NCI-H460 (cell line): Measurements from ENCODE around the gene NKPD1. TPM values are rescaled to one million over a fixed set of nuclear protein-coding genes. Genes with fewer than 3 reads are reported as not detected.

ENCODE experiments used
- DNase-seq: peaks from one replicate; pipeline ENCODE4 v3.0.0-alpha.2; 2016; ENCODE audit warnings: low read depth; ENCODE audit errors: extremely low read depth
- total RNA-seq: library from RNA; depleted of rRNA; stranded (reverse); fragments of >200 nt; shearing (Covaris generic); gene quantifications from 2 replicates; pipeline ENCODE4 v1.2.3, GENCODE V29; 2014

The NKPD1 gene
- total RNA-seq, 1 experiment from 2014 or later: 0.07 TPM

DNA sequence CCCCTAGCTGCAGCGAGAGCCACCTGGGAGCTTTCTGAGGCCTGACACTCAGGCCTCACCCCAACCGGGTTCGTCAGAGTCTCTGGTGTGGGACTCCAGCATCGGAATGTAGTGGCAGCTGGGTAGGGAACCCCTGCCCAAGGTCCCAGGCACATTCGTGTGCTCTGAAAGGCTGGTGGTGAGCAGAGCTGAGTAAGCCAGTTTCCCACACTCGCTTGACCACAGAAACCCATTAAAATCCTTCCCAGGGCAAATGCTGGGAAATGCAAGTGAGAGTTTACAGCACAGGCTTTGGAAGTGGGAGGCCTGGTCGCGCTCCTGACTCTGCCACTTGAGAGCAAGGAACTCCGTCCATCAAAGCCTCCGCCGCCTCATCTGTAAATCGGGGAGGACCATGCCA is 13.0 kb upstream of the NKPD1 start:
- no peak for DNase-seq

DNA sequence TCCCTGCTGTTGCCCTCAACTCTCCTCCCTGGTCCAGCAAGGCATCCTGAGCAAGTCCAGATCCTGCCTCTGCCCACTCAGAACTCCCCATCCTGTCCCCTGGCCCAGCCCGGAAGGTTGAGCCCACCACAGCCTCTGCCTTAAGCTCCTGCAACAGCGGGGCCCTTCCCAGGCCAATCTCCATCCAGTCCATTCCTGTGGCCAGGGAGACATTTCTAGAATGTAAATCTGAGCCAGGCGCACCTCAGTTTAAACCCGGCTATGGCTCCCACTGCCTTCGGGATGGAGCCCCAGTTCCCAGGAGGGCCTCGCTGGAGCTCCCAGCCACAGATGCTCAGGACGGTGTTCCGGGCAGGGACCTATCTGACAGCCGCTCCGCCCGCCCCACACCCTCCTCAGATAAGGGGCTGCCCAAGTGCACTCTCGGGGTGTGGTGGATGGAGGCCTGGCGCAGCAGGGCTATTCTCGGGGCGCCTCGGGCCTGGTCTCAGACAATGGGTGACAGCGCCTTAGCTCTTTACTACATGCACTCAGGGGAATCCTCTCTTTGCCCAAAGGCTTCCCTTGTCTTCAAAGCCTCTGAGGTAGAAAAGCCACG is 11.9 kb upstream of the NKPD1 start:
- no peak for DNase-seq

DNA sequence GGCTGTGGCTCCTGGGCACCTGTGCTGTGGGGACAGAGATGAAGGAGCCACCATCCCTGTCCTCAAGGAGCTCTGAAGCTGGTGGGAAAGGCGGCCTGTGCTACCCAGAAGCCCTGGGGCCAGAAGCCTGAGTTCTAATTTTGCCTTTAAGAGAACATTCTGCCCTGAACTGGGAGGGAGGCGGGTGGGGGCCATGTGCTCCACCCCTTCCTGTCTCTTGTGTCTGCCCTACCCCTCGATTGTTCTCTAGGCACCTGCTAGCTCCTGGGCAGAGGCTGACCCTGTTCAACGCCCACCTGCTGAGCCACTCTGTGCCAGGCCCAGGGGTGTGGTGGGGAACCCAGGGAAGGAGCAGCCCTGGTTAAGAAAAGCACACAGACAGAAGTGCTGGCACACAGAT is 11.4 kb upstream of the NKPD1 start:
- DNase-seq: no peak

DNA sequence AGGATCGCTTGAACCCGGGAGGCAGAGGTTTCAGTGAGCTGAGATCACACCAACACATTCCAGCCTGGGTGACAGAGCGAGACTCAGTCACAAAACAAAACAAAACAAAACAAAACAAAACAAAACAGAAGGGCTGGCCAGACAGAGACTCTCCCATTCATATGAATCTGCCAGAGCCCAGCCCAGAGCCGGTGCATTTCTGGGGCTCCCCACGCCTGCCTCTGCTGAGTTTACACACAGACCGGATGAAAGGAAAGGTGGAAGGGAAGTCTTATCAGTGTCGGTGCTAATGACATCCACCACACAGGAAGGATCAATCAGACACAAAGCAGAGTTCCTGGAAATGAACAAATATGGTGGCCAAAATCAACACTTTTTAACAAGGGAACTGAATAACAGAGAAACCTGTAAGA is 10.4 kb upstream of the NKPD1 start:
- DNase-seq: no peak

DNA sequence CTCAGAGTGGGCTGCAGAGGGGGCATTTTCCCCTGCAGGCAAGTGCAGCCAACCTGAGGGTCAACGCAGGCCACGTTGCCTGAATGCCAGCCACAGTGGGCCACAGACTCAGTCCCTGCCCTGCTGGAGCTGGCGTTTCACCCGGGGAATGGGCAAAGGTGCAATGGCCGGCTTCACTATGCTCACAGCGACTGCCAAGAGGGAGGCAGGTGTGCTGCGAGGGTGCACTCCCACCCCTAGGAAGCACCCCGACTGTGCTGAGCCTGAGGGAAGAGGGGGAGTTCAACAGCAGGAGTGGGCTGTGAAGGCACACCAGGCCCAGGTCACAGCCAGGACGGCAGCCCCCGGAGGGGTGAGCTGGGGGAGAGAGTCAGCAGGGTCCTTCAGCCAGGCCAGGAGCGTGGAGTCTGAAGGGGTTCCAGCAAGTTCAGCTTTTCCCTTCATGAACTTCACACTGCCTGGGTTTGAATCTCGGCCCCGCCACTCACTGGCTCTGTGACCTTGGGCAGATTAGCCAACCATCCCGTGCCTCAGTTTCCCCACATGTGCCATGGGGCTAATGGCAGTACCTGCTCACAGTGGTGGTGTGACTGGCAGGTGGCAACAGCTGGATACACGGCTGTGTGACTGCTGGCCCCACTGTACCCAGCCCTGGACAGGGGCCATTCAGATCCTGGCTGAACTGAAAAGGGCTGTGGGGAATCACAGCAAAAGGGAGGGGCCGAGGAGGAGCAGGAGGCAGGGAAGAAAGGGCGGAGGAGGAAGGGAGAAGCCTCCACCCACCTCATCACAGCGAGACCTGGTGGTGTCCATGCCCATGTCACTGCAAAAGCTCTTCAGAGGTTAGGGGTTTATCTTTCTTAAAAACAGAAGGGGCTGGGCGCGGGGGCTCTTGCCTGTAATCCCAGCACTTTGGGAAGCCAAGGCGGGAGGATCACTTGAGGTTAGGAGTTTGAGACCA is 9.6 kb upstream of the NKPD1 start:
- DNase-seq: no peak

DNA sequence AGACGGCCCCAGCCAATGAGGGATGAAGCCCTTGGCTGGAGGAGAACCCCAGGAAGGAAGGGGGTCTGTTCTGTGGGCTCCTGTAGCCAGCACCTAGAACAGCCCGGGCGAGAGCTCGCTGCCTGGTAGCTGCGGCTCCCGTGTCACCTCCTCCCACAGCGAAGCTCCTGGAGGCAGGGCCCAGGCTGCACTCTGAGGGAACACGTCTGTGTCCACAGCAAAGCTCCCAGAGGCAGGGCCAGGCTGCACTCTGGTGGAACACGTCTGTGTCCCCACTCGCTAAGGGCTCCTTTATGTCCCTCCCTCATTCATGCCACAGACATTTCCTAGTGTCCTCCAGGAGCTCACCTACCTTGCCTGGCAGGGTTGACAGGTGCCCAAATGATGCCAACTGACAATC is 8.8 kb upstream of the NKPD1 start:
- DNase-seq: no peak

DNA sequence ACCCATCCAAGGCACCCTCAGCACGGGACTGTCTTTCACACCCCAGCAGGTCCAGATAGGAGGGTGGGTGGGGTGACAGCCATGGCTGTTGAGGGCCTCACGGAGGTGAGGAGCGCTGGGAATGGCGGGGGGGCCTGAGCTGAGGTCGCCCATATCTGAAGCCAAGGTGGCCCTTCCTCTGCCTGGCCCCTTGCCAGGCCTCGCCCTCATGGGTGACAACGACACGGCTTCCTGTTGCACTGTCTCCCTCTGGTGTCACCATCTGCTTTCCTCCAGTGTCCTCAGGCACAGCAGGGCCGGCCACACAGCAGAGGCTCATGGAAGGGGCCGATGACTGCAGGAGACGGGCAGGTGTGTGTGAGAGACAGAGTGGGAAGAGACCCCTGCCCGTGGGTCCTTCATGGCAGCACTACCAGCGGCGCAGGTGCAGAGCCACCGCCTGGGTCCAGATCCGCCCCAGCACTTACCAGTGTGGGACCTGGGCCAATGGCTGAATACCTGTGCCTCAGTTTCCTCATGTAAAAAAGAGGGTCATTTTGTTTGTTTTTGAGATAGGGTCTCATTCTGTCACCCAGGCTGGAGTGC is 8.1 kb upstream of the NKPD1 start:
- no peak for DNase-seq

DNA sequence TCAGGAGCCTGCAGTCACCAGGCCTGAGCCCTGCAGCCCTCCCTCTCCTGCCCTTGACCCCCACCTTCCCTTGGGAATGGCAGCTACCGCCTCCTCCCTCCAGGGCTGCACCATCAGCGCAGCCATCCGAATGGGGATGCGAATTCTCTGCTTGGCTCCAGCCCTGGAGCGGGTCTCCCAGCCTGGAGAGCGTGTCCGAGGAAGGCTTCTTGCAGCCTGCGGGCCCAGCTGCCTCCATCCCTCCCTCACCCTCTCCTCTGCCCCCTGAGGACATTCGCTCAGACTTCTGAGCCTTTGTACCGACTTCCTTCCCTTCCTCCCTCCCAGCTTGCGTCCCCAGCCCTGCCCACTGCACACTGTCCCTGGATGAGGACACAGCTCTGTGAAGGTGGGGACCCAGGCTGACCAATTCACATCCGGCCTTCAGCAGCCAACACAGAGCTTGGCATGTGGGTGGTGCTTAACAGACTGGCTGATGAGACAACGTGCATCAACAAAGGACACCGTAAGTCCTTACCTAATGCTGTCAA is 6.0 kb upstream of the NKPD1 start:
- DNase-seq: no peak

DNA sequence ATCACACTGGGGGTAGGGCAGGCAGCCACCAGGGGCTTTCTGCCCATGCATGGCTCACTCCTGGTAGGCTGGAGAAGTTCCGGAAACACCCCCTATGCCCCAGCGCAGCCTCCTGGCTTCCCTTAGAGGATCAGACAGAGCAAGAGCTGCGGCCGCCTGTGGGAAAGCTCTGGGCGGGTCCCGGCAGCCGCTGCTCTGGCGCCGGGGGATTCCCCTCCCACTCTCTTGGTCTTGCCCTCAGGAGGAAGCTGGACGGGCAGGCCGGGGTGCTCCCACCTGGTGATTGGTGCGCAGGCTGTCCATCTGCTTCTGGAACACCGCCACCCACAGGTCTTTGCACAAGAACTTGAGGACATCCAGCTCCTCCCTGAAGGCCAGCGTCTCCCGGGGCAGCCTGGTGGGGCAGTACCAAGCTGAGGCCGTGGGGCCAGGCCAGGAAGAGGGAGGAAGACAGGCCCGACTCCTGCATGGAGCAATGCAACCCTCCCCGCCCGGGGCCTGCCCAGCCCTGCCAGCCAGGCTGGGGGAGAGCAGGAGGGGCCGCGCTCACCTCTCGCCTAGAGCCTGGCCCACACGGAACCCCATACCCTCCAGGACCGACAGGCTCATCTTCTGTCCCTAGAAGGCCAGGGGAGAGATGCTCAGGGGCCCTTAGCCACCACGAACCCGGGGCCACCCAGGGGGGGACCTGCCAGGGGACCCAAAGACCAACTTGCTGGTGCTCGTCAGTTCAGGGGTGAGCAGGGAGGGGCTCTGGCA is 4.0 kb upstream of the NKPD1 start:
- DNase-seq: no peak

DNA sequence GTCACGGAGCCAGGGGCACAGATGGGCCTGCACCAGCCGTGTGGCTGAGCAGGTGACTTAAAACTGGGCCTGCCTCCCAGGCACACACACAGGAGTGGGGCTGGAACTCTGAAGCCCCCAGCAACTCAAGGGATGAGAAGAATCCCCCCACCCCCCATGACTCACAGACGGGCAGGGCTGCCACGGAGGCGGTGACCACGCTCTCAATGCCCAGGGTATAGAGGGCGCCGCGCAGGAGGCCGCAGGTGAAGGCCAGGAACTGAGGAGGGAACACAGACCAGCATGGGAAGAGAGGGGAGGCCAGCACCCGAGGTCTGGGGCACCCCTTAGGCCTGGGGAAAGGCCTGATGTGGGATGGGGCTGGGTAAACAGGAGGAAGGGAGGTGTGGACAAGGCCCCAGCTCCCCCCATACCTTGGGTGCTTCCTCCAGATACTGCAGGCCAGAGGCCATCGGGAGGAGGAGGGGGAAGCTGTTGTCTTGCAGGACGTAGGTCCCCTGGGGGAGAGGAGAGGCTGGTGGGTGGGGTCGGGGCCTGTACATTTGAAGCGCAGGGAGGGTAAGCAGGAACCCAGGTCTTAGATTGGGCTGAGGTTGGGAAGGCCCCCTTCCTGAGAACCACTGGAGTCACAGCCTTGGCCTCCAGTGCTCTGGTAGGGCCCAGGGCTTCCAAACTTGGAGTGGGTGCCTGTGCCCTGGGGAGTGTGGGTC is 3.1 kb upstream of the NKPD1 start:
- DNase-seq: no peak

DNA sequence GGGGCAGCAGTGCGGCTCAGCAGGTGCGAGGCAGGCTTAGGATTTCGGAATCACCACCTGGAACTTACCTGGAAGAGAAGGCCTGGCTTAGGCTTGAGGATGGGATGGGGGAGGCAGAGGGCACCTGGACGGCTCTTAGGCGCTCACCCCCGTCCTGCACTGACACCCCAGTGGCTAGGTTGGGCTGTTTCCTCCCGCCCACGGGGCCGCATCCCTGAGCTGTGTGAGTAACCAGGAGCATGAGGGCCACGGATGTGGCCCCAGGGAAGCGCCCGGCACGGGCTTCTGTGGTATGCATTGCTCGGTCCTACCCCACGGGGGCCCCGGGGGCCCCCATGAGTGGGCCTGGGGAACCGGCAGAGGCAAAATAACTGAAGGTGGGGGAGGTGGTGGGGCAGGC is 2.4 kb upstream of the NKPD1 start:
- DNase-seq: no peak

DNA sequence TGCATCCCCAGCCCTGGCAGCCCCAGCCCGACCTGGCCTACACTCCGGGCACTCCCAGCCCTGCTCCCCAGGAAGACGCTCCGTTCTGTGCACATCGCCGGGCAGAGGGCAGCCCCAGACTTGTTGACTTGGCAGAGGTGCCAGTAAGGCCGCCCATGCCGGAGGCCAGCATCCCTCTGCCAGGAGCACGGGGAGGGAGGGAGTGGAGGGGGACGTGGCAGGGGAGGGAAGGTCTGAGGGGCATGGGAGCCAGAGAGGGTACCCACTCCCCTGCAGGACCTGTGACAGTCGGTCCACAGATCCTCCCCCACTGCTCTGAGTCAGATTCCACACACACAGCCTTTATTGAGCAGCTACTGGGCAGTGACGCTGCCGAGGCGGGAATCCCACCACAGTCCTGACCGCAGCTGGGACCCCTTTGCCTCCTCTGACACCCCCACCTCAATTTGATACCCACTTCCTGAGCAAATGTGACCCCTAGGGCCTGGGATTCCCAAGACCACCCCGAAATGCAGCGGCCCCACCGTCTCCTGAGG is 1.9 kb upstream of the NKPD1 start:
- DNase-seq: no peak

DNA sequence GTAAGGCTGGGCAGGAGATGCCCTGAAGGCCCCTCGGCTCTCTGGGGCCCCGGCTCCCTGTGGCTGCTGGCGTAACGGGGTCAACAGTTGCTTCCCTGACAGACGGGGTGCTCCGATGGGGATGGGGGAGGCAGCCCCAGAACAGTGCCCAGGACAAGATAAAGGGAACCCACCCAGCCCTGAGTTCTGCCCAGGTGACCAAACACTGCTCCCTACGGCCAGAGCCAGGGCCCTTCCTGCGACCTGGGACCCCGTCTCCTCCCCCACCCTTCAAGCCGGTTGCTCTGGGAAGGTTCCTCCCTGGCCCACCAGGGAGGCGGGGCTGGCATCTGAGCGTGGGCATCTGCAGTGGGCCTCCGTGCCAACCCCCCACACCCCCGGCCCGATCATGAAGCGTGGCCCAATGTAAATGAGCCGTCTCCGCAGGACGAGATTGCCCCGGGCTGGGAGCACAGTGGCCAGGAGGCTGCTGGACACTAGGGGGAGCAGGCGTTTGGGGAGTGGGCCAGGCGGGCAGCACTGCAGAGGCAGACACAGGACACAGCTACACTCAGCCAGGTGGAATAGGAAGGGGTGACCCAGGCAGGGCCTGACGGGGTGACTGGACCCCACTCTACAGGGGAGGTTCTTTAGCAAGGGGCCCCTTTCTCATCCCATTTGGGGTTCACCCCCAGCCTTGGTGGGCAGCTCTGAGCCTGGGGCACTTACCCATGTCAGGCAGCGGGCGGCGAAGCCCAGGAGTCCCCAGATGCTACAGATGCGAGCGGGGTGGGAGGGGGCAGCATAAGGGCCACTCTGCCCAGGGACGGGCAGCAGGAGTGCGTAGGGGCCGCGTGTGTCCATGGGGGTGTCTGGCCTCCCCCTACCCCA is 1.2 kb upstream of the NKPD1 start:
- DNase-seq: peak; percentile 20

DNA sequence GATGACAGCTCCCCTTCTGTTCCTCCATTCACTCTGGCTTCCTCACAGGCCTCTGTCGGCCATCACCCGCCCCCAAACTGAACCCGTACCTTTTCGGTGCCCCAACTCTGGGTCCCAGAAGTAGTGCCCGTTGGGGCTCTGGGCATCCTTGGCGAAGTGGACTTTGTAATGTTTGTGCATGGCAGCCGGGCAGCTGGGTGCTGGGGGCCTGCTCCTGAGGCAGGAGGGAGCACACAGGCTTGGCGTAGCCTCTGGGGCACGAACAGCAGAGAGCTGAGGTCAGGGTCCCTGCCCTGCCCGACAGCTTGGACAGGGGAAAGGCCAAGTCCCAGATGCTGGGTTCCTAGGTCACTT is 834 bp downstream of the NKPD1 start:
- DNase-seq: no peak

DNA sequence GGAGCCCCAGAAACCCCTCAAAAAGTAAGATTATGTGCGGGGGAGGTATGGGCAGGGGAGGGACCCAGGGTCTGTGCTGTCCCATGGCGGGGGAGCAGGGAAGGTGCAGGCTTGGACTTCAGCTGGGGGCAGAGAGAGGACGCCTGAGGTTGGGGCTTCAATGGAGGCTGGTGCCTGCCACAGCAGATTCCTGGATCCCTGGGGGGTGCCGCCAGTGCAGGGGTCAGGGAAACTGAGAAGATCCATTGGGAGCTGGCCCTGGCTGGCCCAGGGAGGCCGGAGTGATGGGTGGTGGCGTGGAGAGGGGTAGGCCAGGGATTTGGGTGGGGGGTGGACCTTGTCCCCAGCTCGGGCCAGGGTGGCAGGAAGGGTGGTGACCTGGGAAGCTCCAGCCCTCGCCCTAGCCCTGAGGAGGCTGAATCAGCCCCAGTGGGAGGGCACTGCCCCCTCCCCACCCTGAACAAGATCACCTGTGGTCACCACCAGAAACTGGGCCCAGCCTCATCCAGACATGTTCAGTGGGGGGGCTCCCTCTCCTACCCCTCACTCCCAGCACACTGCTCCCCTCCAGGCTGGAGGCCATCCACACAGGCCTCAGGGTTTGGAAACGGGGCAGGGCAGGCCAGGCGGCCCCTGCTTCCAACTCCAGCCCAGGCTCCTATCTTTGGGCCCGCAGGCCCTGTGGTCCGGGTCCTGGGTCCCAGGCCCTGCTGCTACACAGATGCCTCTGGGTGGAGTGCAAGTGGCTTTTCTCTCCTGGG is 1.4 kb downstream of the NKPD1 start:
- DNase-seq: no peak

DNA sequence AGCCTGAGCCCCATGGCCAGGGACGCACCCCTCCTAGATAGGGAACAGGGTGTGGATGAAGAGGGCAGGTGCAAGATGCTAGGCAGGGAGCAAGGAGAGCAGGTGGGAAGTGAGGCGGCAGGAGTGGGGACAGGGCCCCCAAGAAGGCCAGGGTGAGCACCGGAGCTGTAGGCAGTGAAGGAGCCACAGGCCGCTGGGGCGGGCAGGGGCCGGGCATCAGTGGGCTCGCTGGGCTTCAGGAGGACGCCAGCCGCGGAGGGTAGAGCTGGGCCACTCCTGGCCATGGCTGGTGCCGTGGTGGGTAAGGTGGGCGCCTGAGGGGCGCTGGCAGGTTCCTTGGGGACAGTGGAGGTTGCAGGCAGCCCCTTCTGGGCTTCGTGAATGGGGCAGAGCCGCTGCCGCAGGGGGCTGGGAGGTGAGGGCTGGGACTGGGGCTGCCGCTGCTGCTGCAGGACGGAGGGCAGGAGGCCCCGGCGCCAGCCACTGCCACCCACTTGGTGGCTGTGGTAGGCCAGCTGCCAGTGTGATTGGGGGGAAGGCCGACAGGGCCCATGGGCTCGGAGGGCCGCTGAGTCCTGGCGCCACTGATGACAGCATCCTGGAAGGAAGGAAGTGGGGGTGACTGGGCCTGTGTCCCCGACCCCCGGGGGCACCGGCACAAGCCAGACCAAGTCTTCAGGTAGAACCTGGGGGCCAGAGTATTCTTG is 2.1 kb downstream of the NKPD1 start:
- DNase-seq: no peak

DNA sequence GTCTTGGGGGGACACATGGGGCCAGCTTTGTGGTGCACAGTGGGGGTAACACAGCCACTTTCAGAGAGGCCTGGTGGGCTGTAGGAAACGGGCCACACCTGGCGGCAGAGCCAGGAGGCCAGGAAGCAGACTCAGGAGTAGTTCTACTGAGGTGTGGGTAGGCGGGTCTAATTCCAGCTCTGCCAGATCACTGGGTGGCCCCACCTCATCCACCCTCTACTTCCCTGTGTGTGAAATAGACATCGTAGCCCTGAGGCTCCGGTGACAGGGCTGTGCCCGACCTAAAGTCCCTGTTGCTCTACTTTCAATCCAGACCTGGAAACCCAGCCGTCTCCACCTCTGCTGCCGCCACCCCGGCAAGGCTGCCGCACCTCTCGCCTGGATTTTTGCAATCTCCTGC is 4.0 kb downstream of the NKPD1 start:
- DNase-seq: no peak
